Neural progenitor cell (in vitro differentiated cells): ENCODE results near the gene LMAN2.

ENCODE experiments used
- EZH2phosphoT487 ChIP-seq: fragments of 200-600 bp; sonication (generic); IDR thresholded peaks from 2 replicates; pipeline ENCODE4 v1.6.1; 2017; ENCODE audit warnings: antibody characterized with exemption
- TF ChIP-seq, protein P1 (sequence below): fragments of 200-600 bp; sonication (generic); IDR thresholded peaks from 2 replicates; pipeline ENCODE4 v1.5.1; 2017; ENCODE audit warnings: antibody characterized with exemption, mild to moderate bottlenecking

DNA sequence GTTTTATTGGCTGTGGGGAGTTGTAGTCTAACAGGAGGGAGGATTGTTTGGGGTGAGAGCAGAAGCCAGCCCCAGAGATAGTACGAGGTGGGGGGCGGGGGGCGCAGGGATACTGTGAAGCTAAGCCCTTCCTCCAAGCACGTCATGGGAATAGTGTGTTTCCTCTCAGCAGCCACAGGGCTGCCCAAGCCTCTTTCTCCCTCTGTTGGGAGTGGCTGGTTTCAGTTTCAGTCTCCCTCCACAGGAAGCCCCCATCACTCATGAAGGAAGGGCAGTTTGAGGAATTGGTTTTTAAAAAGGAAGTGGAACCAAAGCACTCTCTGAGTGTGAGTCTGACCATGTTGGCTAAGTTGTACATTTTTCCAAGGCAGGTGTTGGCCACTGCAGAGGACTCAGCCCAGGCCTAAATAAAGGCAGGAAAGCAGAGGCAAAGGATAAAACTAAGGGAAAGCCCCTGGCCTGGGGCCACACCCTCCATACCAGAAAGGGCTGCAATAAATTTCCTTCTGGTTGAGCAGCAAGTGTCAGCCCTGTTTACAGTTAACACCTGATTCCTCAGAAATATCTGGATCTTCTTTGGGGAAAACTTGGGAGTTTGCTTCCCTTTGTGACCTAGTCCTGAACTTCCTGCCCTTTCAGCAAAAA lies 51.1 kb downstream of the LMAN2 start:
- TF ChIP-seq, protein P1, sequence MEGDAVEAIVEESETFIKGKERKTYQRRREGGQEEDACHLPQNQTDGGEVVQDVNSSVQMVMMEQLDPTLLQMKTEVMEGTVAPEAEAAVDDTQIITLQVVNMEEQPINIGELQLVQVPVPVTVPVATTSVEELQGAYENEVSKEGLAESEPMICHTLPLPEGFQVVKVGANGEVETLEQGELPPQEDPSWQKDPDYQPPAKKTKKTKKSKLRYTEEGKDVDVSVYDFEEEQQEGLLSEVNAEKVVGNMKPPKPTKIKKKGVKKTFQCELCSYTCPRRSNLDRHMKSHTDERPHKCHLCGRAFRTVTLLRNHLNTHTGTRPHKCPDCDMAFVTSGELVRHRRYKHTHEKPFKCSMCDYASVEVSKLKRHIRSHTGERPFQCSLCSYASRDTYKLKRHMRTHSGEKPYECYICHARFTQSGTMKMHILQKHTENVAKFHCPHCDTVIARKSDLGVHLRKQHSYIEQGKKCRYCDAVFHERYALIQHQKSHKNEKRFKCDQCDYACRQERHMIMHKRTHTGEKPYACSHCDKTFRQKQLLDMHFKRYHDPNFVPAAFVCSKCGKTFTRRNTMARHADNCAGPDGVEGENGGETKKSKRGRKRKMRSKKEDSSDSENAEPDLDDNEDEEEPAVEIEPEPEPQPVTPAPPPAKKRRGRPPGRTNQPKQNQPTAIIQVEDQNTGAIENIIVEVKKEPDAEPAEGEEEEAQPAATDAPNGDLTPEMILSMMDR = no peak
- TF ChIP-seq EZH2phosphoT487 = no peak
